ENCODE measurements around the gene LEO1.
A peak's percentile ranks its signal among the peaks of the same experiment; 100 is the strongest.

LEO1 gene

GRCh38 chr15:51971375-51972133 is at the start of gene LEO1:
Gene LEO1 (minus strand): TSS chr15:51971778. CDS start chr15:51971745, 33 bp downstream.
- peak; percentile 91 for DNase-seq

GRCh38 chr15:52021128-52021671 is 49.6 kb upstream of the LEO1 start:
- DNase-seq, result no peak

- no peak for DNase-seq
Observed at GRCh38 chr15:52020221-52021085, 48.9 kb upstream of the LEO1 start.

- DNase-seq, result peak; percentile 24
Observed at GRCh38 chr15:52019394-52020220, 48.0 kb upstream of the LEO1 start.

GRCh38 chr15:52018693-52019393 is 47.3 kb upstream of the LEO1 start, which contains the start of gene MAPK6:
Gene MAPK6 (plus strand): TSS chr15:52019219. CDS start chr15:52046461, 27,242 bp downstream.
- DNase-seq, result peak; percentile 81

- no peak for DNase-seq
Observed at GRCh38 chr15:52018244-52018643, 46.7 kb upstream of the LEO1 start.

GRCh38 chr15:52016316-52016715 is 44.7 kb upstream of the LEO1 start:
- no peak for DNase-seq

- no peak for DNase-seq
Observed at GRCh38 chr15:52014616-52015015, 43.0 kb upstream of the LEO1 start.

GRCh38 chr15:52013151-52013791 is 41.7 kb upstream of the LEO1 start:
- DNase-seq, result no peak

- DNase-seq, result no peak
Observed at GRCh38 chr15:52012210-52012609, 40.6 kb upstream of the LEO1 start.

GRCh38 chr15:52011711-52012144 is 40.1 kb upstream of the LEO1 start:
- no peak for DNase-seq

GRCh38 chr15:52010633-52011595 is 39.3 kb upstream of the LEO1 start:
- DNase-seq, result no peak

- DNase-seq, result no peak
Observed at GRCh38 chr15:52008698-52009434, 37.3 kb upstream of the LEO1 start.

- no peak for DNase-seq
Observed at GRCh38 chr15:52008359-52008697, 36.8 kb upstream of the LEO1 start.

GRCh38 chr15:52006702-52007340 is 35.2 kb upstream of the LEO1 start:
- no peak for DNase-seq

- DNase-seq, result no peak
Observed at GRCh38 chr15:52005748-52006701, 34.4 kb upstream of the LEO1 start.

GRCh38 chr15:52004806-52005205 is 33.2 kb upstream of the LEO1 start:
- no peak for DNase-seq

GRCh38 chr15:52003710-52004109 is 32.1 kb upstream of the LEO1 start:
- DNase-seq, result no peak
